IMR-90 (cell line): Measurements from ENCODE around the gene MPV17L. TPM values are rescaled to one million over a fixed set of nuclear protein-coding genes. Genes with fewer than 3 reads are reported as not detected.

ENCODE experiments used
- ATAC-seq: fragments of 200-7000 bp; cut with Tn5 transposase; 2 replicates; pipeline ENCODE4 v1.9.1; 2020; ENCODE audit warnings: low read depth, mild to moderate bottlenecking, moderate library complexity
- BruUV-seq: library from RNA; stranded (reverse); fragments of 400-500 nt; replicated peaks from 2 replicates; lab custom pipeline; 2021; lab: Mats Ljungman, UMichigan
- CTCF ChIA-PET: fragments of 300-600 bp; formaldehyde crosslinking; extraction: SDS; loops from one replicate; lab custom pipeline; 2021; ENCODE audit warnings: antibody characterized with exemption; lab: Yijun Ruan, JAX
- POLR2A ChIA-PET: fragments of 300-600 bp; sonication (Branson Sonifier 250); formaldehyde crosslinking; loops from one replicate; lab custom pipeline; 2022; ENCODE audit warnings: antibody characterized with exemption; ENCODE audit not compliant: unreplicated experiment; lab: Charles Lee
- DNase-seq: peaks from one replicate; pipeline ENCODE4 v3.0.0; 2013
- H2AFZ ChIP-seq: replicated peaks from 2 replicates; pipeline ENCODE3; 2013; ENCODE audit warnings: low read length, mild to moderate bottlenecking; ENCODE audit not compliant: poor library complexity
- H2AK5ac ChIP-seq: 2 replicates; pipeline ENCODE4 v1.6.1; 2013; ENCODE audit warnings: low read depth, low read length, inconsistent platforms
- H2AK9ac ChIP-seq: replicated peaks from 2 replicates; pipeline ENCODE3; 2013; ENCODE audit warnings: mild to moderate bottlenecking, low read depth, low read length, moderate library complexity; ENCODE audit not compliant: poor library complexity
- H2BK120ac ChIP-seq: 2 replicates; pipeline ENCODE4 v1.6.1; 2013; ENCODE audit warnings: low read depth, low read length, inconsistent platforms
- H2BK15ac ChIP-seq: 3 replicates; pipeline ENCODE4 v1.6.1; 2013; ENCODE audit warnings: low read depth, low read length, inconsistent platforms
- H2BK20ac ChIP-seq: 2 replicates; pipeline ENCODE4 v1.6.1; 2013; ENCODE audit warnings: low read depth, mild to moderate bottlenecking, inconsistent platforms, low read length, moderate library complexity
- H2BK5ac ChIP-seq: 2 replicates; pipeline ENCODE4 v1.6.1; 2013; ENCODE audit warnings: mild to moderate bottlenecking, low read depth, low read length, inconsistent platforms; ENCODE audit not compliant: poor library complexity, severe bottlenecking
- H3K14ac ChIP-seq: replicated peaks from 2 replicates; pipeline ENCODE4 v1.6.1; 2013; ENCODE audit warnings: low read depth, low read length, inconsistent platforms
- H3K18ac ChIP-seq: 2 replicates; pipeline ENCODE4 v1.6.1; 2013; ENCODE audit warnings: low read depth, low read length, control low read depth
- H3K23ac ChIP-seq: 2 replicates; pipeline ENCODE4 v1.6.1; 2013; ENCODE audit warnings: low read depth, low read length, inconsistent platforms
- H3K27ac ChIP-seq: 2 replicates; pipeline ENCODE4 v1.5.1; 2013; ENCODE audit warnings: mild to moderate bottlenecking, control low read depth, low read length; ENCODE audit not compliant: insufficient read depth
- H3K27me3 ChIP-seq: 2 replicates; pipeline ENCODE4 v1.6.1; 2013; ENCODE audit warnings: low read length; ENCODE audit not compliant: control insufficient read depth, insufficient read depth
- H3K36me3 ChIP-seq: 2 replicates; pipeline ENCODE4 v1.6.1; 2013; ENCODE audit warnings: low read length, mixed read lengths; ENCODE audit not compliant: control insufficient read depth, insufficient read depth
- H3K4ac ChIP-seq: 2 replicates; pipeline ENCODE4 v1.6.1; 2013; ENCODE audit warnings: low read depth, low read length, inconsistent platforms
- H3K4me1 ChIP-seq: 2 replicates; pipeline ENCODE4 v1.6.1; 2013; ENCODE audit warnings: low read length, mixed read lengths; ENCODE audit not compliant: control insufficient read depth, insufficient read depth
- H3K4me2 ChIP-seq: 2 replicates; pipeline ENCODE4 v1.6.1; 2013; ENCODE audit warnings: low read depth, mild to moderate bottlenecking, control low read depth, low read length, moderate library complexity
- H3K4me3 ChIP-seq: 2 replicates; pipeline ENCODE4 v1.5.1; 2013; ENCODE audit warnings: low read depth, mild to moderate bottlenecking, control low read depth, low read length, moderate library complexity; ENCODE audit not compliant: insufficient read depth
- H3K56ac ChIP-seq: 2 replicates; pipeline ENCODE4 v1.6.1; 2013; ENCODE audit warnings: low read length, inconsistent platforms; ENCODE audit not compliant: insufficient read depth; ENCODE audit errors: extremely low read depth
- H3K79me1 ChIP-seq, 2 experiments: 2 replicates each; pipeline ENCODE4 v1.6.1; 2013; ENCODE audit warnings: low read length in 2 of 2, inconsistent platforms in 1 of 2, low read depth in 1 of 2
- H3K9ac ChIP-seq: 2 replicates; pipeline ENCODE4 v1.6.1; 2013; ENCODE audit warnings: low read depth, low read length, control low read depth
- H3K9me1 ChIP-seq: 2 replicates; pipeline ENCODE4 v1.6.1; 2013; ENCODE audit warnings: low read length, inconsistent platforms; ENCODE audit not compliant: insufficient read depth
- H3K9me3 ChIP-seq: 2 replicates; pipeline ENCODE4 v1.6.1; 2013; ENCODE audit warnings: low read length; ENCODE audit not compliant: control insufficient read depth, insufficient read depth
- H4K20me1 ChIP-seq: 2 replicates; pipeline ENCODE4 v1.6.1; 2013; ENCODE audit warnings: low read length, inconsistent platforms; ENCODE audit not compliant: insufficient read depth
- H4K5ac ChIP-seq: 2 replicates; pipeline ENCODE4 v1.6.1; 2013; ENCODE audit warnings: mild to moderate bottlenecking, low read depth, low read length, control low read depth
- H4K8ac ChIP-seq, 2 experiments: 2 replicates each; pipeline ENCODE4 v1.6.1; 2013; ENCODE audit warnings: low read depth in 2 of 2, low read length in 2 of 2, control low read depth in 1 of 2, inconsistent platforms in 1 of 2
- H4K91ac ChIP-seq: 2 replicates; pipeline ENCODE4 v1.6.1; 2013; ENCODE audit warnings: low read depth, low read length, inconsistent platforms; ENCODE audit not compliant: insufficient read depth
- FOS ChIP-seq: fragments of 150-350 bp; IDR thresholded peaks from 2 replicates; pipeline ENCODE4 v1.6.1; 2016; ENCODE audit warnings: low read depth, low read length
- MXI1 ChIP-seq: IDR thresholded peaks from 2 replicates; pipeline ENCODE4 v1.6.1; 2012; ENCODE audit warnings: low read depth, mild to moderate bottlenecking, low read length, moderate library complexity, borderline replicate concordance
- NFE2L2 ChIP-seq: fragments of 150-350 bp; IDR thresholded peaks from 2 replicates; pipeline ENCODE4 v1.6.1; 2016; ENCODE audit warnings: low read depth, mild to moderate bottlenecking, low read length
- RFX5 ChIP-seq: IDR thresholded peaks from 2 replicates; pipeline ENCODE4 v1.8.0; 2012; ENCODE audit warnings: low read depth, mild to moderate bottlenecking, low read length, moderate library complexity
- SMC3 ChIP-seq: fragments of 150-350 bp; IDR thresholded peaks from 2 replicates; pipeline ENCODE4 v1.6.1; 2016; ENCODE audit warnings: low read depth, mild to moderate bottlenecking, antibody characterized with exemption, low read length, moderate library complexity
- WGBS, 2 experiments: methylation state at CpG; one replicate each; pipeline versions ENCODE4 v1.1.5 to v1.1.7; 2013; ENCODE audit warnings: missing lambda C conversion rate in 2 of 2; ENCODE audit not compliant: insufficient read length in 1 of 2; ENCODE audit errors: extremely low coverage in 2 of 2; 5-methylcytosine and 5-hydroxymethylcytosine counted together
- dilution Hi-C: fragments of 300-500 bp; cut with HindIII; formaldehyde crosslinking; loops from one replicate; pipeline ENCODE4 v1.14.3; 2018; ENCODE audit warnings: low sequenced_read_pairs; ENCODE audit not compliant: unreplicated experiment
- in situ Hi-C: fragments of 300-500 bp; cut with MboI; formaldehyde crosslinking; loops from 3 replicates; pipeline ENCODE4 v1.14.3; 2019; ENCODE audit warnings: low sequenced_read_pairs, inconsistent platforms, mixed read lengths
- intact Hi-C: fragments of 100-400 bp; cut with micrococcal nuclease; formaldehyde crosslinking; loops from 2 replicates; pipeline ENCODE4 v1.10.0; 2022
- polyA plus RNA-seq, 3 experiments: library from polyadenylated mRNA; depleted of rRNA; stranded (reverse); fragments of >200 nt; gene quantifications; 2 replicates each; pipeline ENCODE4 v1.2.3, GENCODE V29; 2012; ENCODE audit warnings: low replicate concordance in 1 of 3
- total RNA-seq: library from RNA; depleted of rRNA; stranded (reverse); fragments of >200 nt; gene quantifications from 2 replicates; pipeline ENCODE4 v1.2.3, GENCODE V29; 2012

Gene MPV17L
- total and polyA plus RNA-seq, 2 of the 4 experiments (the other 2 are of a cell fraction) = 0.03 TPM; not detected in 1

DNA sequence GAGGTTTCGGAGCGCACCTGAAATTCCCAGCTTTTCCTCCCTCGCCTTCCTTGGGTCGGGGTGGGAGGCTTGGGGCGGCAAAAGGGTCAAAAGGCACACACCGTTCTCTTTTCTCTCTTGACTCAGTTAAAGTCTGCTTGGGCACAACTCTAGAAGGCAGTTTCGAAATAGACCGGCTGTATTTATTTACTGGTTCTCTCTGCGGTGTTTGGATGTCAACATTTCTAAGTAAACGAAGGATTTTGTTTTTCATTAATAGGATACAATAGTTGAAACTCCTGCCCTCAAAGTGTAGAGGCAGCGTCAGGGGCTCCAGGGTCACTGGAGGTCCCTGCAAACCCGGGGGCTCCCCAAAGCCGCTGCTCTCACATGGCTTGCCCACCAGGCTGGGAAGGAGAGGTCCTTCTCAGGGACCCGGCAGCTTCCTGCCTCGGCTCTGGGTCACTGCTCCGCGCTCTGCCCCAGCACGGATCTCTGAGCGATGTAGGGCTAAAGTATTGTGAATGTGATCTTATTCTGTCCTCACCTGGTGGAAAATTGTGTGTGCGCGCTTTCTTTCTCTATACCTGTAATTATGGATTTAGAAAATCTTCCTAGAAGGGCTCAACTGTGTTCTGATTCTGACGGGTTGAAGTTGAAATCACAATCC is 39.8 kb downstream of the MPV17L start:
- Histone ChIP-seq H3K27ac (peak overlapping the region; percentile 92), H3K56ac (peak overlapping the region; percentile 51; the same call in 1 of the 2 replicates), H3K4me1 (peaks cover 10% of the 10 kb centered on the region), H3K9me1 (no peaks in the 10 kb centered on the region), H2AK9ac (peak overlapping the region; percentile 92), H4K5ac (no peak overlapping the region; the same call in 1 of the 2 replicates), H4K91ac (no peak overlapping the region), H3K18ac (no peak overlapping the region; the same call in 1 of the 2 replicates), H3K23ac (peak overlapping the region; percentile 84), H2BK120ac (peak overlapping the region; percentile 44; the same call in 1 of the 2 replicates), H4K8ac (peak overlapping the region; percentile 14 to 44; a peak in 1 of 4 replicates), H4K20me1 (peaks cover 29% of the 10 kb centered on the region), H3K27me3 (no peaks in the 10 kb centered on the region), H2BK15ac (peak overlapping the region; percentile 23; the same call in 2 of the 3 replicates), H2AK5ac (peak overlapping the region; percentile 51; the same call in 1 of the 2 replicates), H3K4ac (peak overlapping the region; percentile 21), H2AFZ (peak overlapping the region; percentile 89), H2BK20ac (no peak overlapping the region), H3K4me3 (peak overlapping the region; percentile 71), H2BK5ac (peak overlapping the region; percentile 19), H3K9ac (peak overlapping the region; percentile 96), H3K4me2 (peak overlapping the region; percentile 86), H3K36me3 (no peaks in the 10 kb centered on the region), H3K9me3 (no peaks in the 10 kb centered on the region), H3K14ac (peak overlapping the region; percentile 60; the same call in 1 of the 2 replicates), H3K79me1 (peaks cover 8 to 45% of the 10 kb centered on the region in 2 experiments)
- WGBS, 2 experiments = 0% methylated on average over 2 of the region's 22 CpGs; no CpG with 5 or more reads in 1 of the 2 experiments
- CTCF ChIA-PET = interaction anchor here (0.9 kb wide), 1 partner anchor 237 kb away, joined by 5 read pairs; no protein-coding TSS in a partner anchor
- DNase-seq (no peak), ATAC-seq (0 out of 2 replicates have a peak, but pooled peaks have one; percentile 1)
- no TSS peak for BruUV-seq
- intact Hi-C loops (loop anchor here (2.0 kb wide), 1 partner anchor 115 kb away; no protein-coding TSS in a partner anchor), in situ Hi-C loops (loop anchor here (10.0 kb wide), 1 partner anchor 69 kb away; no protein-coding TSS in a partner anchor), dilution Hi-C loops (no loop called here)
- POLR2A ChIA-PET = interaction anchor here (0.6 kb wide), 1 partner anchor 208 kb away, joined by 9 read pairs; the partner anchor contains the start of gene MARF1
- TF ChIP-seq NFE2L2 (no peak), MXI1 (no peak), RFX5 (no peak), FOS (no peak), SMC3 (no peak)
